ENCODE measurements around the gene PLEKHO1. TPM values are rescaled to one million over a fixed set of nuclear protein-coding genes. Genes with fewer than 3 reads are reported as not detected.

Gene PLEKHO1
- polyA plus RNA-seq, 1 of the 3 experiments (the other 2 are of a cell fraction): 33.5 TPM

- CTCF ChIA-PET: interaction anchor here (2.3 to 7.1 kb wide), 2 partner anchors 8 to 28 kb away, joined by 14 to 59 read pairs; no protein-coding TSS in a partner anchor
These were observed 9.8 kb downstream of the PLEKHO1 start for GRCh38 chr1:150159550-150159949.

More at GRCh38 chr1:150159550-150159949, 9.8 kb downstream of the PLEKHO1 start:
- Histone ChIP-seq H3K9ac (no peak overlapping the region), H3K79me2 (ENCODE audit: insufficient read depth) (peaks cover 23% of the 10 kb centered on the region), H3K27me3 (ENCODE audit: insufficient read depth) (no peaks in the 10 kb centered on the region), H4K20me1 (ENCODE audit: insufficient read depth) (no peaks in the 10 kb centered on the region), H3K4me3 (ENCODE audit: low read depth in 2 of 2, low read length in 1 of 2) (no peak overlapping the region), H3F3A (replicated peaks; ENCODE audit: insufficient read depth) (peaks cover 58% of the 10 kb centered on the region), H3K9me3 (no peaks in the 10 kb centered on the region), H3K36me3 (replicated peaks in 1 of 2; ENCODE audit: control insufficient read depth in 1 of 2, insufficient read depth in 2 of 2, low read length in 1 of 2) (peaks cover 38 to 48% of the 10 kb centered on the region in 2 experiments), H3K4me1 (ENCODE audit: control insufficient read depth in 1 of 2, insufficient read depth in 2 of 2, low read depth in 1 of 2, low read length in 1 of 2) (peaks cover 31 to 51% of the 10 kb centered on the region in 2 experiments), H2AFZ (ENCODE audit: low read depth) (no peak overlapping the region), H3K4me2 (peak overlapping the region; percentile 62; the same call in 1 of the 2 replicates), H3K9me2 (no peaks in the 10 kb centered on the region), H3K27ac (ENCODE audit: low read depth in 2 of 2, low read length in 1 of 2) (peak overlapping the region in 1 of 2 experiments; percentile 86; a peak in 2 of 4 replicates)
- 85% methylated on average over 8 of the region's 8 CpGs for WGBS (ENCODE audit: low lambda C conversion rate)
- TF ChIP-seq FOXJ3 (CRISPR knock-in tag; IDR thresholded peaks at IDR 0.05) (no peak), FOXM1 (IDR thresholded peaks at IDR 0.05; ENCODE audit: low read depth) (no peak), SMC3 (IDR thresholded peaks at IDR 0.05; ENCODE audit: low read depth, low read length) (no peak), MAX (IDR thresholded peaks at IDR 0.05; ENCODE audit: low read depth) (no peak), SIN3A (IDR thresholded peaks at IDR 0.05; ENCODE audit: borderline replicate concordance, low read depth, low read length) (no peak), PBX3 (IDR thresholded peaks at IDR 0.05) (no peak), NRF1 (IDR thresholded peaks at IDR 0.05; ENCODE audit: low read depth, low read length) (no peak), POLR2AphosphoS5 (IDR thresholded peaks at IDR 0.05; ENCODE audit: low read depth, low read length) (no peak), TAF1 (IDR thresholded peaks at IDR 0.05; ENCODE audit: borderline replicate concordance, low read depth, low read length) (no peak), RFX5 (IDR thresholded peaks at IDR 0.05; ENCODE audit: low read length) (no peak), GABPA (IDR thresholded peaks at IDR 0.05; ENCODE audit: low read depth) (no peak), MXI1 (IDR thresholded peaks at IDR 0.05; ENCODE audit: low read depth, low read length) (no peak), JUND (IDR thresholded peaks at IDR 0.05) (no peak), CTCF (IDR thresholded peaks at IDR 0.05) (no peak), CHD2 (IDR thresholded peaks at IDR 0.05; ENCODE audit: low read length, partially characterized antibody) (no peak), NFIC (IDR thresholded peaks at IDR 0.05; ENCODE audit: borderline replicate concordance) (no peak)
- DNase-seq: no peak
- POLR2A ChIA-PET: interaction anchor here (1.0 kb wide), 1 partner anchor 10 kb away, joined by 3 read pairs; the partner anchor contains the start of gene PLEKHO1
